ENCODE data around the gene BNIP3. TPM values are rescaled to one million over a fixed set of nuclear protein-coding genes. Genes with fewer than 3 reads are reported as not detected.
A peak's percentile ranks its signal among the peaks of the same experiment; 100 is the strongest.
"Not testable (repeated sequence)": the region's sequence is repeated elsewhere in the genome, so short reads cannot be mapped to it uniquely, and the experiment has no call there.

The BNIP3 gene
- polyA plus RNA-seq, 1 experiment, result 73.5 TPM

DNA sequence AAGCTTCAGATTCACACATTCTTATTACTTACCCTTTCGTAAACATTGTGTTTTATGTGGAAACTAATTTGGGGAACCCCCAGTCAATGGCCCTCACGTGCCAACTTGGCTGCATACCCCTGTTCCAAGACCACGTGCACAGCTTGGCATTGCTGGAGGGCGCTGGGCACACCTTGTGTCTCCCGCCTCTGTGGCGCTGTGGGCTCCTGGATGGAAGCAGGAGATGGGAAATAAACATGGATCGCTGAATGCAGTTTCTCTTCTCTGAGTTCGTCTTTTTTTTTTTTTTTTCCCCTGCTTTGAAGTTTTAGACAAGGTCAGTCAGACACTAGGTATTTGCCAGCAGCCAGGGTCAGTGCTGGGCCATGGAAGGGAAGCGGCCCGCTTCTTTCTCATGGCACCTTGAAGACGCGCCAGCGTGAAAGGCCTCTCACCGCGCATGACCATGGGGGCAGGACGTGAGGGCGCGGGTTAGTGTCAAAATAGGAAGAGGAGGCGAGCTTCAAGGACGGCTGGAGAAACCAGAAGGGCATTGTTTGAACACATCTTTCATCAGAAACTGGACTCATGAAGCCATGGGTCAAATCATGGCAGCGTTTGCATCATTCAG is 27.3 kb downstream of the BNIP3 start:
- H3K4me3 ChIP-seq (ENCODE audit: low read depth, low read length), result no peak overlapping the region
- no peak for DNase-seq (ENCODE audit: low read depth, low spot score)
- H3K27me3 ChIP-seq (ENCODE audit: control insufficient read depth, insufficient read depth, low read length), result no peaks in the 10 kb centered on the region
- CTCF ChIA-PET, result no interaction called here
- no peak overlapping the region for H3K27ac ChIP-seq (ENCODE audit: low read depth, low read length)
- H3K9me3 ChIP-seq (ENCODE audit: control insufficient read depth, insufficient read depth, low read length), result no peaks in the 10 kb centered on the region
- POLR2A ChIA-PET, result no interaction called here
- TF ChIP-seq, protein P1, sequence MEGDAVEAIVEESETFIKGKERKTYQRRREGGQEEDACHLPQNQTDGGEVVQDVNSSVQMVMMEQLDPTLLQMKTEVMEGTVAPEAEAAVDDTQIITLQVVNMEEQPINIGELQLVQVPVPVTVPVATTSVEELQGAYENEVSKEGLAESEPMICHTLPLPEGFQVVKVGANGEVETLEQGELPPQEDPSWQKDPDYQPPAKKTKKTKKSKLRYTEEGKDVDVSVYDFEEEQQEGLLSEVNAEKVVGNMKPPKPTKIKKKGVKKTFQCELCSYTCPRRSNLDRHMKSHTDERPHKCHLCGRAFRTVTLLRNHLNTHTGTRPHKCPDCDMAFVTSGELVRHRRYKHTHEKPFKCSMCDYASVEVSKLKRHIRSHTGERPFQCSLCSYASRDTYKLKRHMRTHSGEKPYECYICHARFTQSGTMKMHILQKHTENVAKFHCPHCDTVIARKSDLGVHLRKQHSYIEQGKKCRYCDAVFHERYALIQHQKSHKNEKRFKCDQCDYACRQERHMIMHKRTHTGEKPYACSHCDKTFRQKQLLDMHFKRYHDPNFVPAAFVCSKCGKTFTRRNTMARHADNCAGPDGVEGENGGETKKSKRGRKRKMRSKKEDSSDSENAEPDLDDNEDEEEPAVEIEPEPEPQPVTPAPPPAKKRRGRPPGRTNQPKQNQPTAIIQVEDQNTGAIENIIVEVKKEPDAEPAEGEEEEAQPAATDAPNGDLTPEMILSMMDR (IDR thresholded peaks at IDR 0.05; ENCODE audit: low read depth, low read length), result no peak

DNA sequence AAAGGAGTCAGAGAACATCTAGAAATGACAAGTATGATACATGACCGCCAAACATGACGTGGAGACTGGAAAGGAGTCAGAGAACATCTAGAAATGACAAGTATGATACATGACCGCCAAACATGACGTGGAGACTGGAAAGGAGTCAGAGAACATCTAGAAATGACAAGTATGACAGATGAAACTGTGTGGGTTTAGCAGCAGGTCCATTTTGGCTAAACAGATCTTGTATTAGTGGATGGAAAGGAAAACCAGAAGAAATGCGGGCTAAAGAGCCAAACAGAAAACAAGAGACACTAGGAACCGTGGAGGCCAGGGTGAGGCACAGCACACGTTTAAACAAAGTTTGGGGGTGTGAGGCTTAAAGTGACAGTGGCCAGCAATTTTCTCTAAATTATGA is 31.8 kb downstream of the BNIP3 start:
- H3K27ac ChIP-seq (ENCODE audit: low read depth, low read length); H3K27me3 ChIP-seq (ENCODE audit: control insufficient read depth, insufficient read depth, low read length); H3K9me3 ChIP-seq (ENCODE audit: control insufficient read depth, insufficient read depth, low read length); CTCF ChIA-PET; DNase-seq (ENCODE audit: low read depth, low spot score); H3K4me3 ChIP-seq (ENCODE audit: low read depth, low read length); POLR2A ChIA-PET: not testable (repeated sequence)

- Histone ChIP-seq H3K4me3 (ENCODE audit: low read depth, low read length) (no peak overlapping the region), H3K27ac (ENCODE audit: low read depth, low read length) (no peak overlapping the region), H3K9me3 (ENCODE audit: control insufficient read depth, insufficient read depth, low read length) (peaks cover 3% of the 10 kb centered on the region; the same call in 1 of the 2 replicates), H3K27me3 (ENCODE audit: control insufficient read depth, insufficient read depth, low read length) (no peaks in the 10 kb centered on the region)
- DNase-seq (ENCODE audit: low read depth, low spot score), result no peak
- TF ChIP-seq, protein P1 (IDR thresholded peaks at IDR 0.05; ENCODE audit: low read depth, low read length), result no peak
- CTCF ChIA-PET, result interaction anchor here (1.1 to 2.9 kb wide), 3 partner anchors 34 to 74 kb away, joined by 3 to 20 read pairs (median 7); no protein-coding TSS in a partner anchor
- POLR2A ChIA-PET, result interaction anchor here (0.6 to 3.3 kb wide), 2 partner anchors 32 to 42 kb away, joined by 4 to 17 read pairs; partner anchors contain the start of gene BNIP3
Measured at GRCh38 chr10:131949041-131949862, 32.5 kb downstream of the BNIP3 start.

- DNase-seq (ENCODE audit: low read depth, low spot score), result no peak
- no peak overlapping the region for H3K4me3 ChIP-seq (ENCODE audit: low read depth, low read length)
- H3K9me3 ChIP-seq (ENCODE audit: control insufficient read depth, insufficient read depth, low read length), result peaks cover 3% of the 10 kb centered on the region; the same call in 1 of the 2 replicates
- no peak overlapping the region for H3K27ac ChIP-seq (ENCODE audit: low read depth, low read length)
- ChIA-PET CTCF (interaction anchor here (1.1 to 2.9 kb wide), 3 partner anchors 35 to 74 kb away, joined by 3 to 20 read pairs (median 7); no protein-coding TSS in a partner anchor), POLR2A (interaction anchor here (0.6 to 3.3 kb wide), 2 partner anchors 33 to 42 kb away, joined by 4 to 17 read pairs; partner anchors contain the start of gene BNIP3)
- no peaks in the 10 kb centered on the region for H3K27me3 ChIP-seq (ENCODE audit: control insufficient read depth, insufficient read depth, low read length)
- TF ChIP-seq, protein P1 (IDR thresholded peaks at IDR 0.05; ENCODE audit: low read depth, low read length), result no peak
Measured at GRCh38 chr10:131948501-131948900, 33.2 kb downstream of the BNIP3 start.

GRCh38 chr10:131947631-131948347 is 33.9 kb downstream of the BNIP3 start:
- DNase-seq (ENCODE audit: low read depth, low spot score), result peak; percentile 24
- peak overlapping the region; percentile 33 for H3K27ac ChIP-seq (ENCODE audit: low read depth, low read length)
- H3K9me3 ChIP-seq (ENCODE audit: control insufficient read depth, insufficient read depth, low read length), result peaks cover 3% of the 10 kb centered on the region; the same call in 1 of the 2 replicates
- no peaks in the 10 kb centered on the region for H3K27me3 ChIP-seq (ENCODE audit: control insufficient read depth, insufficient read depth, low read length)
- no peak overlapping the region for H3K4me3 ChIP-seq (ENCODE audit: low read depth, low read length)
- TF ChIP-seq, protein P1 (IDR thresholded peaks at IDR 0.05; ENCODE audit: low read depth, low read length), result no peak
- CTCF ChIA-PET, result interaction anchor here (1.1 to 2.9 kb wide), 3 partner anchors 36 to 75 kb away, joined by 3 to 20 read pairs (median 7); no protein-coding TSS in a partner anchor
- POLR2A ChIA-PET, result interaction anchor here (3.3 kb wide), 1 partner anchor 34 kb away, joined by 17 read pairs; the partner anchor contains the start of gene BNIP3

All from AG04450 (cell line).